HG03558 (cell line): ENCODE measurements around the gene IL17RE.
A peak's percentile ranks its signal among the peaks of the same experiment; 100 is the strongest.
"Not testable (repeated sequence)": the region's sequence is repeated elsewhere in the genome, so short reads cannot be mapped to it uniquely, and the experiment has no call there.

Source experiments
- ATAC-seq: cut with Tn5 transposase; IDR thresholded peaks from one replicate; pipeline ENCODE4 v1.9.1; 2021; ENCODE audit warnings: moderate number of reproducible peaks; ENCODE audit not compliant: unreplicated experiment; ENCODE audit errors: extremely low read depth

IL17RE gene

GRCh38 chr3:9930804-9931418, 28.3 kb downstream of the IL17RE start:
- no peak for ATAC-seq

- ATAC-seq: no peak
Measured at GRCh38 chr3:9932535-9932842, 29.8 kb downstream of the IL17RE start.

GRCh38 chr3:9932843-9933560, 30.4 kb downstream of the IL17RE start:
- peak; percentile 39 for ATAC-seq

GRCh38 chr3:9933561-9934234, 31.1 kb downstream of the IL17RE start, which contains the start of gene CRELD1:
CRELD1 (plus strand) TSS chr3:9933834; CDS start chr3:9934439, 605 bp downstream.
- peak; percentile 76 for ATAC-seq

- ATAC-seq: no peak
Measured at GRCh38 chr3:9934235-9934621, 31.6 kb downstream of the IL17RE start.

- ATAC-seq: no peak
Measured at GRCh38 chr3:9934993-9935392, 32.3 kb downstream of the IL17RE start.

DNA sequence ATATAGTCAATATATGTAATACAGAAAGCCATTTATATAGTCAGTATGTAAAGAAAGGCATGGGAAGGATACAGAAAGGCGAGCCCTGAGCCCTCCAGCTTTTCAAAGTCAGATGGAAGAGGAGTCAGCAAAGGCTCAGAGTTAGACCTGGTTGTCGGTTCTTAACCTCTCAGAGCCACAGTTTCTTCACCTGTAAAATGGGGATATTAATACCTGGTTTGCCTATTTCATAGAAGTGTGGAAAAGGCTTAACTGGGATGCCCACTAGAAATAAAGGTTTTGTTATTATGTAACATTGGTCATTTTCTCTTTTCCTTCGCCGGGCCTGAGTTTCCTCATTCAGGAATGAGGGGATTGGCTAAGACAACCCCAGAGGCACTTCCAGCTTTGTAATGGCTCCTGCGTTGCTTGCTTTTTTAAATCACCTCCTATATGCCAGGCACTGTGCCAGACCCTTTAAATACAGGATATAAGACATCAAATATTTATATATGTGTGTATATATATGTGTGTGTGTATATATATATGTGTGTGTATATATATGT, 33.4 kb downstream of the IL17RE start:
- no peak for ATAC-seq

DNA sequence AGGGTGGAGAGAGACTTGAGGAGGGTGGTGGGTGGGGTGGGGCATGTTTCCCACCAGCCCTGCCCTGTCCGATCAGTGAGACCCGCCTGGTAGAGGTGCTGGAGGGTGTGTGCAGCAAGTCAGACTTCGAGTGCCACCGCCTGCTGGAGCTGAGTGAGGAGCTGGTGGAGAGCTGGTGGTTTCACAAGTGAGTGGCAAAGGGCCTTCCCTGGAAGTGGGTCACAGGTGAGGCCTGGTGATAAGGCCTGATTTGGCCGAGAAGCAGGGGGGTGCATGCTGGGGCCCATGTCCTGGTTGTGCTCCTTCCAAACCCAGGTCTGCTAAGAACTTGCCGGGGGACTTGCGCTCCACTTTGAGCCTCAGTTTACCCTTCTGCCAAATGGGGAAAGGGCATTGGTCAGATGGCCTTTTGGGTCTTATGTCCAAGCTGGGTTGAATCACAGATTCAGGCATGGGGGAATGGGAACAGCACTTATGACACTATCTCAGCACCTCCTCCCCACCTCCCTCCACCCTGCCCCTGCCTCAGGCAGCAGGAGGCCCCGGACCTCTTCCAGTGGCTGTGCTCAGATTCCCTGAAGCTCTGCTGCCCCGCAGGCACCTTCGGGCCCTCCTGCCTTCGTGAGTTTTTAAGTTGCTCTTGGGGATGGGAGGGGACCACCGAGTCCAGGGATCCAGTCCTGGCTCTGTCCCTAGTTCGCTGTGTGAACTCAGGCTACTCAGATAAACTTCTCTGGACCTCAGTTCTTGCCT, 35.0 kb downstream of the IL17RE start:
- ATAC-seq: no peak

- ATAC-seq: no peak
Measured at GRCh38 chr3:9938966-9939365, 36.3 kb downstream of the IL17RE start.

GRCh38 chr3:9939906-9940305, 37.3 kb downstream of the IL17RE start:
- ATAC-seq: not testable (repeated sequence)

GRCh38 chr3:9940746-9941145, 38.1 kb downstream of the IL17RE start:
- no peak for ATAC-seq

GRCh38 chr3:9942164-9942563, 39.5 kb downstream of the IL17RE start:
- ATAC-seq: no peak

GRCh38 chr3:9942934-9943690, 40.5 kb downstream of the IL17RE start:
- no peak for ATAC-seq

- no peak for ATAC-seq
Measured at GRCh38 chr3:9944271-9944670, 41.6 kb downstream of the IL17RE start.

GRCh38 chr3:9945358-9945757, 42.7 kb downstream of the IL17RE start:
- ATAC-seq: no peak

DNA sequence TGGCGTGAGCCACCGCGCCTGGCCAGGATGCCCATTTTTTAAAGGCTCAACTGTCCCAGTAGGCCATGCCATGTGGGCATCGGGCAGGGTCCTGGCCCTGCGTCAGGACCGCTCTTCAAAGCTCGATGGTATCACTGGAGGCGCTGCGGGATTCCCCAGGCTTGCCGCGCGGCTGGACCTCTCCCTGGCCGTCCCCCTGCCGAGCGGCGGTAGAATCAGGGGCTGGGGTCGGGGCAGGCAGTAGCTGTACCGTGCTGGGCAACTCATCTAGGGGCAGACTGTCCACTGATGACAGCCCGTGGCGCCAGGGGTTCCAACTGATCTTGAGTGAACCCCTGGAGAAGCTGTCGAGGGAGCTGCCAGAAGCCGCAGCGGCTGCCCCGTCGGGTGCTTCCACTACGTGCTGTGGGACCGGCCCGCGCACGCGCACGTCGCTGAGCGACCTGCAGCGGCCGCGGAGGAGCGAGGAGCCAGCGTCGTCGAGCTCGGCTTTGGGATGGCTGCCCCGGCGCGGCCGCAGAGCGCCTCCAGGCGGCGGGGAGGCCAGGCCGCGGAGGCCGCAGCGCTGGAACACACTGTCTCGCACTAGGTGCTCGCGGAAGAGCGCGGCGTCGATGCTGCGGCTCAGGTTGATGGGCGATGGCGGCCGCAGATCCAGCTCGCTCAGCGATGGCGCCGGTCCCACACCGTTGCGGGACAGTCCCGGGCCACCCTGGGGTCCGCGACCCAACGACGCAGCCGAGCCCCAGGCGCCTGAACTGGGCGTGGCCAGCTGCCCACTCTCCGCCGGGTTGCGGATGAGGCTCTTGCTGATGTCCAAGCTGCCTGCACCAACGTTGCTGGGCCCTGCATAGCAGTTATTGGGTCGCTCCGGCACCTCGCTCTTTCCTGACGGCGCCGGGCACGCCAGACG, 43.7 kb downstream of the IL17RE start:
- ATAC-seq: no peak

DNA sequence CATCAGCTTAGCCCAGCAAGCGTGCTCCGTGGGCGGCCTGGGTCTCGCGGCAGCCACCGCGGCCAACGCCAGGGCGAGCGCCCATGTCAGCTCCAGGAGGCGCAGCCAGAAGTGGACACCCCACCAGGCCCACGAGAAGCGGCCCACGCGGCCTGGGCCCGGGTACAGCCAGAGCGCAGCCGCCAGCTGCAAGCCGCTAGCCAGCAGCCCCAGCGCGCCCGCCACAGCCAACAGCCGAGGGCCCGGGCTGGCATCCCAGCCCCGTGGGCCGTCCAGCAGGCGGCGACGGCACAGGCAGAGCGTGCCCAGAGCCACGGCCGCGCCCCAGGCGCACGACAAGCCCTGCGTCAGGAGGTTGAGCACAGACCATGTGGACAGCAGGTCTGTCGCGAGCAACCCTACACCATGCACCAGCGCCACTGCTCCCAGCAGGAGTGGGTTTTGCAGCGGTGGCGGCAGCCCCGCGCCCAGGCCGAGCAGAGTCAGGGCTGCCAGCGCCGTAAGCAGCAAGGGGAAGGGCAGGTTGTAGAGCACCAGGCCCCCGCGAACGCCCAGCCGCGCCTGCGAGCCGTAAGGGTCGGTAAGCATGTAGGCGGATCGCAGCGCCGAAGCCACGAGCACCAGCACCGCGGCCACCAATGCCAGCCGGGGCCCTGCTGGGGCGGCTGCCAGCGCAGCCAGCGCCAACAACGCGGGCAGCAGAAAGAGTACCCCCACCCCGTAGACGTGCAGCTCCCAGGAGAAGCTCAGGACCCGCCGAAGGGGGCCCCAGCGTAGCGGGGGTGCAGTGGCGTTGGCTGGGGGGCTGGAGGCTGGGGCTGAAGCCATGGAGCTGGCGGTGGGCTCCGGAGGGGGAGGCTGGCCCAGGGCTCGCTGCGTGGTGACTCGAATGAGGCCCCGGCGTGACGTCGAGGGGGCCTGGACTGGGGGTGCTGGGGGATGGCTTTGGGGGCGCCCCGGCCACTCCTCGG, 44.7 kb downstream of the IL17RE start:
- no peak for ATAC-seq

- no peak for ATAC-seq
Measured at GRCh38 chr3:9948586-9948985, 45.9 kb downstream of the IL17RE start.
